GM12878 (cell line): ENCODE results near the gene RRAS. TPM values are rescaled to one million over a fixed set of nuclear protein-coding genes. Genes with fewer than 3 reads are reported as not detected.
A peak's percentile ranks its signal among the peaks of the same experiment; 100 is the strongest.

Source experiments
- ATAC-seq: fragments of 200-7000 bp; cut with Tn5 transposase; 3 replicates; pipeline ENCODE4 v1.9.1; 2020; ENCODE audit warnings: mild to moderate bottlenecking, moderate library complexity
- BruUV-seq: library from RNA; stranded (reverse); fragments of 400-500 nt; replicated peaks from 2 replicates; lab custom pipeline; 2021; lab: Mats Ljungman, UMichigan
- CTCF ChIA-PET: fragments of 300-600 bp; sonication (Branson Sonifier 250); formaldehyde crosslinking; extraction: SDS; loops from one replicate; lab custom pipeline; 2021; ENCODE audit warnings: inconsistent platforms; lab: Yijun Ruan, JAX
- POLR2A ChIA-PET: fragments of 350-600 bp; formaldehyde crosslinking; extraction: SDS; loops from one replicate; lab custom pipeline; 2021; ENCODE audit warnings: inconsistent platforms; lab: Charles Lee
- RAD21 ChIA-PET: fragments of 300-600 bp; sonication (Branson Sonifier 250); formaldehyde crosslinking; loops from one replicate; lab custom pipeline; 2023; ENCODE audit warnings: antibody characterized with exemption; ENCODE audit not compliant: unreplicated experiment; lab: Charles Lee
- SMC1A ChIA-PET: fragments of 300-600 bp; sonication (Branson Sonifier 250); formaldehyde crosslinking; loops from one replicate; lab custom pipeline; 2023; ENCODE audit not compliant: unreplicated experiment, uncharacterized antibody; lab: Charles Lee
- DNase-seq: peaks from one replicate; pipeline ENCODE4 v3.0.0-alpha.2; 2011; ENCODE audit warnings: low read depth, low spot score
- FAIRE-seq: peaks from 3 replicates; lab custom pipeline; 2011; peaks lifted over from hg19 to GRCh38; lab: Jason Lieb, UNC
- H2AFZ ChIP-seq: 2 replicates; pipeline ENCODE4 v1.6.0; 2011; ENCODE audit warnings: low read depth, low read length, control low read depth; ENCODE audit not compliant: control insufficient read depth
- H3K27ac ChIP-seq: 2 replicates; pipeline ENCODE4 v1.5.1; 2011; ENCODE audit warnings: control low read depth; ENCODE audit not compliant: control insufficient read depth, insufficient read depth
- H3K27me3 ChIP-seq, 2 experiments: replicated peaks in 1 of 2; 2 replicates each; pipeline versions ENCODE4 v1.6.0 to v1.6.1; 2011; ENCODE audit warnings: low read length in 1 of 2; ENCODE audit not compliant: control insufficient read depth in 2 of 2, insufficient read depth in 2 of 2
- H3K36me3 ChIP-seq, 2 experiments: 2 replicates each; pipeline ENCODE4 v1.5.1; 2011; ENCODE audit warnings: low read length in 1 of 2; ENCODE audit not compliant: control insufficient read depth in 2 of 2, insufficient read depth in 2 of 2
- H3K4me1 ChIP-seq: 2 replicates; pipeline ENCODE4 v1.6.1; 2011; ENCODE audit warnings: mild to moderate bottlenecking, low read length, moderate library complexity, mixed read lengths; ENCODE audit not compliant: control insufficient read depth, insufficient read depth
- H3K4me2 ChIP-seq: 2 replicates; pipeline ENCODE4 v1.6.0; 2011; ENCODE audit warnings: control low read depth; ENCODE audit not compliant: control insufficient read depth, insufficient read depth
- H3K4me3 ChIP-seq: fragments of 200-600 bp; sonication (generic); 2 replicates; pipeline ENCODE4 v1.5.1; 2016
- H3K79me2 ChIP-seq: 2 replicates; pipeline ENCODE4 v1.6.0; 2011; ENCODE audit warnings: low read length; ENCODE audit not compliant: control insufficient read depth, insufficient read depth
- H3K9ac ChIP-seq: 2 replicates; pipeline ENCODE4 v1.8.0; 2011; ENCODE audit warnings: low read length, control low read depth, mixed read lengths; ENCODE audit not compliant: control insufficient read depth, insufficient read depth
- H3K9me3 ChIP-seq: replicated peaks from 3 replicates; pipeline ENCODE4 v1.5.1; 2011; ENCODE audit warnings: mild to moderate bottlenecking, low read length; ENCODE audit not compliant: control insufficient read depth, insufficient read depth
- H4K20me1 ChIP-seq: 2 replicates; pipeline ENCODE4 v1.6.0; 2011; ENCODE audit not compliant: control insufficient read depth, insufficient read depth
- BACH1 ChIP-seq: fragments of 450-650 bp; IDR thresholded peaks from 2 replicates; pipeline ENCODE4 v1.6.1; 2017; ENCODE audit warnings: mild to moderate bottlenecking, borderline replicate concordance
- DPF2 ChIP-seq: fragments of 450-650 bp; IDR thresholded peaks from 2 replicates; pipeline ENCODE4 v1.6.1; 2017; ENCODE audit warnings: mild to moderate bottlenecking
- EGR1 ChIP-seq, 2 experiments: IDR thresholded peaks; 1 replicate in 1 of 2; 2 replicates in 1 of 2; pipeline ENCODE4 v1.6.1; 2011 to 2012; ENCODE audit warnings: low read depth in 2 of 2, low read length in 2 of 2, borderline replicate concordance in 1 of 2, mild to moderate bottlenecking in 1 of 2, moderate library complexity in 1 of 2
- GATAD2B ChIP-seq: fragments of 450-650 bp; conservative IDR thresholded peaks from 2 replicates; pipeline ENCODE4 v1.6.1; 2017; ENCODE audit warnings: low read depth, mild to moderate bottlenecking, moderate library complexity
- MEF2B ChIP-seq: fragments of 450-650 bp; IDR thresholded peaks from 2 replicates; pipeline ENCODE4 v1.6.1; 2018; ENCODE audit warnings: mild to moderate bottlenecking, moderate library complexity; ENCODE audit not compliant: partially characterized antibody, poor library complexity, severe bottlenecking
- ZNF24 ChIP-seq: fragments of 450-650 bp; IDR thresholded peaks from 2 replicates; pipeline ENCODE4 v1.6.1; 2017; ENCODE audit warnings: antibody characterized with exemption, mild to moderate bottlenecking
- WGBS: methylation state at CpG from one replicate; pipeline ENCODE4 v1.1.6; 2016; ENCODE audit warnings: low lambda C conversion rate; ENCODE audit not compliant: insufficient replicate concordance, insufficient coverage; ENCODE audit errors: missing lambda C conversion rate; 5-methylcytosine and 5-hydroxymethylcytosine counted together
- in situ Hi-C: fragments of 300-500 bp; cut with MboI; formaldehyde crosslinking; loops from 9 replicates; pipeline ENCODE4 v1.14.3; 2018; ENCODE audit warnings: mixed read lengths
- intact Hi-C: fragments of 100-400 bp; cut with micrococcal nuclease; formaldehyde crosslinking; loops from one replicate; pipeline ENCODE4 v1.14.2; 2022; ENCODE audit not compliant: unreplicated experiment
- polyA plus RNA-seq, 11 experiments: library from polyadenylated mRNA; depleted of rRNA in 4 of 11; unstranded in 6 of 11; stranded (reverse) in 5 of 11; fragments of >200 nt; fragmentation: Nextera tagmentation in 4 of 11; fragmentation: Illumina TruSeq in 1 of 11; extraction: Ambion mirVana in 4 of 11; extraction: Trizol in 1 of 11; gene quantifications; 1 replicate in 1 of 11; 2 replicates in 10 of 11; pipeline versions ENCODE4 v1.2.1 to v1.2.3, GENCODE V29; 2011 to 2016; ENCODE audit warnings: inconsistent platforms in 2 of 11, missing spikeins in 2 of 11, low read depth in 1 of 11
- total RNA-seq, 4 experiments: library from RNA; depleted of rRNA in 3 of 4; stranded (reverse); fragments of >200 nt in 3 of 4; fragmentation: Illumina TruSeq in 1 of 4; extraction: Trizol in 1 of 4; gene quantifications; 2 replicates each; pipeline versions ENCODE4 v1.2.1 to v1.2.3, GENCODE V29; 2013 to 2021
- TF ChIP-seq, protein P1 (sequence below): fragments of 450-650 bp; IDR thresholded peaks from 2 replicates; pipeline ENCODE4 v1.6.1; 2017; ENCODE audit warnings: low read depth, mild to moderate bottlenecking, moderate library complexity

The RRAS gene
- total and polyA plus RNA-seq, 10 of the 15 experiments (the other 5 are each of a cell fraction or from before 2014, with no cell fraction given) = 0.24 to 5.8 (median 1.8) TPM

DNA sequence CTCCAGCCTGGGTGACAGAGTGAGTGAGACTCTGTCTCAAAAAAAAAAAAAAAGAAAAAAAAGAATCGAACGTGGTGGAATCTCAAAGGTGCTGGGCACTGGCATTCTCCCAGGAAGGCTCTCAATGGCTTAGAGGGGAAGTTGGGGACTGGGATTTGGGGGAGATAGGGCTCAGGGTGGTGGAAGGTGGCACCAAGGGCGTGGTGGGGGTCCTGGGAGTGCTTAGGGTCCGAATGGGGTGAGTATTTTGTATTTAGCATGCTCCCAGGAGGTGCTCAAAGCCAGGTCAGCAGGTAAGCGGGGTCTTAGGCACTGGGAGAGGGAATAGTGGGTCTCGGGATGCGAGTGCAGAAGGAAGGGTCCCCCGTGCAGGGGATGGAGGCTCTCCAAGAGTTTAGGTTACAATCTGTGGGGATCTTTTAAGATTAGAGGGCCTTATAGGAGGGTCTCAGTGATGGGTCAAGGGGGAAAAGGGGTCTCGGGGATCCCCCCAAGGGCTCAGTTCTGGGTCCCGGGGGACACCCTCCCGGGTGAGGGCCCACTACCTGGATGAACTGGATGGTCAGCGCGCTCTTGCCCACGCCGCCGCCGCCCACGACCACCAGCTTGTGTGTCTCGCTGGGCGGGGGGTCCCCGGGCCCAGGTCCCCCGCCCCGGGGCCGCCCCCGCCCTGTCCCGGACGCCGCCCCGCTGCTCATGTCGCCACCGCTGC is 386 bp downstream of the RRAS start:
- SMC1A ChIA-PET = interaction anchor here (1.0 to 1.6 kb wide), 10 partner anchors 25 to 70 kb away, joined by 4 to 15 read pairs (median 6); partner anchors contain the start of genes BCL2L12, IRF3, NOSIP and PRMT1
- Histone ChIP-seq H3K4me1 (peaks cover 18% of the 10 kb centered on the region), H3K4me2 (peak overlapping the region; percentile 83), H3K4me3 (peak overlapping the region; percentile 64), H3K9me3 (no peaks in the 10 kb centered on the region), H3K9ac (peak overlapping the region; percentile 63), H4K20me1 (no peaks in the 10 kb centered on the region), H3K27me3 (no peaks in the 10 kb centered on the region), H2AFZ (peak overlapping the region; percentile 63), H3K79me2 (peaks cover 33% of the 10 kb centered on the region), H3K36me3 (no peaks in the 10 kb centered on the region), H3K27ac (no peak overlapping the region)
- CTCF ChIA-PET = interaction anchor here (0.6 to 5.1 kb wide), 13 partner anchors 9 to 150 kb away, joined by 3 to 130 read pairs (median 4); partner anchors contain the start of gene PRMT1
- 4% methylated on average over 18 of the region's 31 CpGs for WGBS
- FAIRE-seq (no peak), DNase-seq (no peak), ATAC-seq (no peak)
- in situ Hi-C loops = no loop called here
- POLR2A ChIA-PET = interaction anchor here (0.6 to 6.5 kb wide), 21 partner anchors 9 to 306 kb away, joined by 3 to 200 read pairs (median 5); partner anchors contain the start of genes AKT1S1, ATF5, BCL2L12 and FUZ
- BruUV-seq = no TSS peak
- intact Hi-C loops = loop anchor here (1.0 to 5.0 kb wide), 3 partner anchors 37 to 143 kb away; partner anchors contain the start of genes PRR12 and RPS11
- TF ChIP-seq GATAD2B = peak; percentile 45; the same call in 1 of the 2 replicates
- TF ChIP-seq, protein P1, sequence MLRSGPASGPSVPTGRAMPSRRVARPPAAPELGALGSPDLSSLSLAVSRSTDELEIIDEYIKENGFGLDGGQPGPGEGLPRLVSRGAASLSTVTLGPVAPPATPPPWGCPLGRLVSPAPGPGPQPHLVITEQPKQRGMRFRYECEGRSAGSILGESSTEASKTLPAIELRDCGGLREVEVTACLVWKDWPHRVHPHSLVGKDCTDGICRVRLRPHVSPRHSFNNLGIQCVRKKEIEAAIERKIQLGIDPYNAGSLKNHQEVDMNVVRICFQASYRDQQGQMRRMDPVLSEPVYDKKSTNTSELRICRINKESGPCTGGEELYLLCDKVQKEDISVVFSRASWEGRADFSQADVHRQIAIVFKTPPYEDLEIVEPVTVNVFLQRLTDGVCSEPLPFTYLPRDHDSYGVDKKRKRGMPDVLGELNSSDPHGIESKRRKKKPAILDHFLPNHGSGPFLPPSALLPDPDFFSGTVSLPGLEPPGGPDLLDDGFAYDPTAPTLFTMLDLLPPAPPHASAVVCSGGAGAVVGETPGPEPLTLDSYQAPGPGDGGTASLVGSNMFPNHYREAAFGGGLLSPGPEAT = no peak
- TF ChIP-seq MEF2B = peak; percentile 61
- peak in 1 of 2 experiments; percentile 62; a peak in 1 of 3 replicates for TF ChIP-seq EGR1 (IDR thresholded peaks at IDR 0.05; ENCODE audit: borderline replicate concordance in 1 of 2, low read depth in 2 of 2, low read length in 2 of 2)
- peak; percentile 37; the same call in 1 of the 2 replicates for TF ChIP-seq BACH1
- TF ChIP-seq ZNF24 = no peak
- 0 out of 2 replicates have a peak, but pooled peaks have one; percentile 23 for TF ChIP-seq DPF2
- RAD21 ChIA-PET = interaction anchor here (0.5 to 5.1 kb wide), 20 partner anchors 9 to 693 kb away, joined by 3 to 131 read pairs (median 4); partner anchors contain the start of genes AP2A1, BCL2L12, IRF3 and NOSIP
